HepG2 (cell line): ENCODE measurements around the gene GPR162. TPM values are rescaled to one million over a fixed set of nuclear protein-coding genes. Genes with fewer than 3 reads are reported as not detected.

ENCODE experiments used
- CCDC6 ChIP-seq: sonication (generic); formaldehyde crosslinking; IDR thresholded peaks from 2 replicates; pipeline ENCODE4 v1.8.1; 2022; ENCODE audit warnings: mild to moderate bottlenecking, missing genetic modification reagents, moderate library complexity
- DDIT3 ChIP-seq: sonication (generic); formaldehyde crosslinking; IDR thresholded peaks from 2 replicates; pipeline ENCODE4 v1.4.0; 2020; ENCODE audit warnings: mild to moderate bottlenecking, missing genetic modification reagents
- FOXO1 ChIP-seq: sonication (generic); formaldehyde crosslinking; IDR thresholded peaks from 2 replicates; pipeline ENCODE4 v1.4.0; 2020; ENCODE audit warnings: missing genetic modification reagents
- HDAC6 ChIP-seq: fragments of 200-600 bp; sonication (generic); IDR thresholded peaks from 2 replicates; pipeline ENCODE4 v1.7.0; 2017; ENCODE audit warnings: mild to moderate bottlenecking, antibody characterized with exemption, low read length, low read depth
- MEF2D ChIP-seq: sonication (generic); formaldehyde crosslinking; IDR thresholded peaks from 2 replicates; pipeline ENCODE4 v1.5.1; 2020; ENCODE audit warnings: mild to moderate bottlenecking, missing genetic modification reagents
- MIXL1 ChIP-seq: IDR thresholded peaks from 2 replicates; pipeline ENCODE4 v1.6.1; 2016
- MXD4 ChIP-seq: IDR thresholded peaks from 2 replicates; pipeline ENCODE4 v1.6.1; 2016; ENCODE audit warnings: mild to moderate bottlenecking, missing biosample characterization, missing genetic modification reagents
- NCOA1 ChIP-seq: sonication (generic); formaldehyde crosslinking; IDR thresholded peaks from 2 replicates; pipeline ENCODE4 v1.9.0; 2021; ENCODE audit warnings: missing genetic modification reagents
- NR2F2 ChIP-seq: IDR thresholded peaks from 2 replicates; pipeline ENCODE4 v1.6.1; 2012; ENCODE audit warnings: low read depth, inconsistent platforms, borderline replicate concordance
- PRDM10 ChIP-seq: sonication (generic); formaldehyde crosslinking; IDR thresholded peaks from 2 replicates; pipeline ENCODE4 v1.4.0; 2020; ENCODE audit warnings: low read depth, missing genetic modification reagents
- SNAI1 ChIP-seq: sonication (generic); formaldehyde crosslinking; IDR thresholded peaks from 2 replicates; pipeline ENCODE4 v1.5.0; 2020; ENCODE audit warnings: mild to moderate bottlenecking, missing genetic modification reagents, borderline replicate concordance
- SOX6 ChIP-seq, 2 experiments: fragments of 450-650 bp in 1 of 2; sonication (generic) in 1 of 2; formaldehyde crosslinking in 1 of 2; IDR thresholded peaks; 2 replicates each; pipeline versions ENCODE4 v1.4.0 to v1.6.1; 2017 to 2020; ENCODE audit warnings: antibody characterized with exemption in 1 of 2, mild to moderate bottlenecking in 1 of 2, missing genetic modification reagents in 1 of 2
- SP4 ChIP-seq: sonication (generic); formaldehyde crosslinking; IDR thresholded peaks from 2 replicates; pipeline ENCODE4 v1.8.1; 2023; ENCODE audit warnings: mild to moderate bottlenecking, missing genetic modification reagents
- STAG1 ChIP-seq: sonication (generic); formaldehyde crosslinking; IDR thresholded peaks from 2 replicates; pipeline ENCODE4 v1.4.0; 2020; ENCODE audit warnings: missing genetic modification reagents
- TERF1 ChIP-seq: sonication (generic); formaldehyde crosslinking; IDR thresholded peaks from 2 replicates; pipeline ENCODE4 v1.8.0; 2022; ENCODE audit warnings: mild to moderate bottlenecking, missing genetic modification reagents, moderate library complexity
- TSC22D2 ChIP-seq: sonication (generic); formaldehyde crosslinking; IDR thresholded peaks from 2 replicates; pipeline ENCODE4 v1.5.1; 2020; ENCODE audit warnings: missing genetic modification reagents, mild to moderate bottlenecking, borderline replicate concordance
- ZFP62 ChIP-seq: sonication (generic); formaldehyde crosslinking; IDR thresholded peaks from 2 replicates; pipeline ENCODE4 v1.4.0; 2020; ENCODE audit warnings: missing genetic modification reagents
- ZNF441 ChIP-seq: sonication (generic); formaldehyde crosslinking; IDR thresholded peaks from 2 replicates; pipeline ENCODE4 v1.7.0; 2021; ENCODE audit warnings: missing genetic modification reagents, borderline replicate concordance
- ZNF562 ChIP-seq: sonication (generic); formaldehyde crosslinking; IDR thresholded peaks from 2 replicates; pipeline ENCODE4 v1.8.0; 2022; ENCODE audit warnings: missing genetic modification reagents, borderline replicate concordance
- ZUFSP ChIP-seq: sonication (generic); formaldehyde crosslinking; IDR thresholded peaks from 2 replicates; pipeline ENCODE4 v1.9.0; 2021; ENCODE audit warnings: missing genetic modification reagents, mild to moderate bottlenecking, borderline replicate concordance
- polyA plus RNA-seq, 8 experiments: library from polyadenylated mRNA; depleted of rRNA in 3 of 8; stranded (reverse) in 7 of 8; unstranded in 1 of 8; fragments of >200 nt; fragmentation: Illumina TruSeq in 4 of 8; extraction: Trizol in 4 of 8; gene quantifications; 2 replicates each; pipeline versions ENCODE4 v1.2.1 to v1.2.3, GENCODE V29; 2011 to 2016; ENCODE audit warnings: low read depth in 4 of 8, missing spikeins in 1 of 8, mixed read lengths in 1 of 8; ENCODE audit not compliant: insufficient read depth in 1 of 8
- total RNA-seq, 5 experiments: library from RNA; depleted of rRNA; stranded (reverse); fragments of >200 nt; fragmentation: Illumina TruSeq; extraction: Trizol; gene quantifications; 2 replicates each; pipeline ENCODE4 v1.2.3, GENCODE V29; 2016; ENCODE audit warnings: low read depth in 1 of 5
- TF ChIP-seq, protein P1 (sequence below): sonication (generic); formaldehyde crosslinking; IDR thresholded peaks from 2 replicates; pipeline ENCODE4 v1.4.0; 2020; ENCODE audit warnings: missing genetic modification reagents

Gene GPR162
- total and polyA plus RNA-seq, 2 of the 13 experiments (the other 11 are each of a cell fraction or from before 2014, with no cell fraction given) = 0.08 TPM; not detected in 1

- TF ChIP-seq PRDM10 (CRISPR knock-in tag) (no peak), STAG1 (CRISPR knock-in tag) (no peak), ZFP62 (no peak), TERF1 (CRISPR knock-in tag) (no peak), ZNF441 (CRISPR knock-in tag) (peak; percentile 88; the same call in 1 of the 2 replicates), SOX6 (IDR thresholded peaks at IDR 0.05) (no peak), SOX6 (CRISPR knock-in tag; IDR thresholded peaks at IDR 0.05) (peak; percentile 84), CCDC6 (CRISPR knock-in tag) (no peak), SP4 (CRISPR knock-in tag) (peak; percentile 68; the same call in 1 of the 2 replicates), HDAC6 (no peak), MEF2D (CRISPR knock-in tag) (peak; percentile 80), SNAI1 (CRISPR knock-in tag) (no peak), TSC22D2 (CRISPR knock-in tag) (peak; percentile 79; the same call in 1 of the 2 replicates), NR2F2 (no peak), MIXL1 (CRISPR knock-in tag) (peak; percentile 55), ZNF562 (no peak), MXD4 (CRISPR knock-in tag) (peak; percentile 32; the same call in 1 of the 2 replicates), NCOA1 (CRISPR knock-in tag) (no peak), FOXO1 (peak; percentile 74; the same call in 1 of the 2 replicates), ZUFSP (CRISPR knock-in tag) (no peak), DDIT3 (CRISPR knock-in tag) (no peak)
- TF ChIP-seq, protein P1, sequence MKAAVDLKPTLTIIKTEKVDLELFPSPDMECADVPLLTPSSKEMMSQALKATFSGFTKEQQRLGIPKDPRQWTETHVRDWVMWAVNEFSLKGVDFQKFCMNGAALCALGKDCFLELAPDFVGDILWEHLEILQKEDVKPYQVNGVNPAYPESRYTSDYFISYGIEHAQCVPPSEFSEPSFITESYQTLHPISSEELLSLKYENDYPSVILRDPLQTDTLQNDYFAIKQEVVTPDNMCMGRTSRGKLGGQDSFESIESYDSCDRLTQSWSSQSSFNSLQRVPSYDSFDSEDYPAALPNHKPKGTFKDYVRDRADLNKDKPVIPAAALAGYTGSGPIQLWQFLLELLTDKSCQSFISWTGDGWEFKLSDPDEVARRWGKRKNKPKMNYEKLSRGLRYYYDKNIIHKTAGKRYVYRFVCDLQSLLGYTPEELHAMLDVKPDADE (CRISPR knock-in tag) = no peak
Measured at GRCh38 chr12:6792522-6793201, 29.0 kb upstream of the GPR162 start (continued).
